B cell (primary cell): ENCODE measurements around the gene ADAMTS16. TPM values are rescaled to one million over a fixed set of nuclear protein-coding genes. Genes with fewer than 3 reads are reported as not detected.

Experiments
- ATAC-seq: fragments of 200-7000 bp; cut with Tn5 transposase; one replicate; pipeline ENCODE4 v1.10.0; 2021; ENCODE audit warnings: low read depth, mild to moderate bottlenecking, moderate number of reproducible peaks, moderate library complexity
- CTCF ChIA-PET: fragments of 350-600 bp; sonication (Branson Sonifier 250); formaldehyde crosslinking; loops from one replicate; lab custom pipeline; 2021; ENCODE audit warnings: antibody characterized with exemption, inconsistent platforms; lab: Charles Lee
- POLR2A ChIA-PET: fragments of 350-600 bp; sonication (Branson Sonifier 250); formaldehyde crosslinking; loops from one replicate; lab custom pipeline; 2021; ENCODE audit warnings: antibody characterized with exemption; lab: Charles Lee
- DNase-seq: peaks from one replicate; pipeline ENCODE4 v3.0.0; 2013
- H2AFZ ChIP-seq: 2 replicates; pipeline ENCODE4 v1.6.1; 2012; ENCODE audit warnings: mild to moderate bottlenecking, low read depth, low read length; ENCODE audit not compliant: insufficient read depth, poor library complexity, severe bottlenecking
- H3K27ac ChIP-seq, 2 donors: 1 replicate in 1 of 2; 2 replicates in 1 of 2; pipeline ENCODE4 v1.5.1; 2012 to 2013; ENCODE audit warnings: low read length in 2 of 2, mild to moderate bottlenecking in 2 of 2, moderate library complexity in 1 of 2
- H3K27me3 ChIP-seq, 4 experiments: fragments of 200-600 bp in 1 of 4; sonication (generic) in 1 of 4; replicated peaks in 1 of 4; 1 replicate in 2 of 4; 2 replicates in 2 of 4; pipeline versions ENCODE4 v1.6.1 to v1.7.0; 2013 to 2016; ENCODE audit warnings: low read length in 3 of 4, mild to moderate bottlenecking in 2 of 4, mixed read lengths in 1 of 4, moderate library complexity in 1 of 4; ENCODE audit not compliant: insufficient read depth in 4 of 4, control insufficient read depth in 3 of 4; ENCODE audit errors: control extremely low read depth in 1 of 4
- H3K36me3 ChIP-seq, 2 experiments: replicated peaks in 1 of 2; 1 replicate in 1 of 2; 2 replicates in 1 of 2; pipeline versions ENCODE4 v1.6.1 to v1.7.1; 2013; ENCODE audit warnings: low read length in 1 of 2; ENCODE audit not compliant: insufficient read depth in 2 of 2, control insufficient read depth in 1 of 2; ENCODE audit errors: control extremely low read depth in 1 of 2, extremely low read depth in 1 of 2
- H3K4me1 ChIP-seq, 2 donors: fragments of 200-600 bp in 1 of 2; sonication (generic) in 1 of 2; 1 replicate in 1 of 2; 2 replicates in 1 of 2; pipeline versions ENCODE4 v1.5.1 to v1.6.1; 2013 to 2017; ENCODE audit warnings: low read length in 2 of 2; ENCODE audit not compliant: control insufficient read depth in 2 of 2, insufficient read depth in 2 of 2
- H3K4me2 ChIP-seq: replicated peaks from 2 replicates; pipeline ENCODE3; 2012; ENCODE audit warnings: mild to moderate bottlenecking, low read depth, low read length; ENCODE audit not compliant: poor library complexity, severe bottlenecking
- H3K4me3 ChIP-seq, 5 experiments: fragments of 200-600 bp in 1 of 5; sonication (generic) in 1 of 5; 1 replicate in 3 of 5; 2 replicates in 2 of 5; pipeline versions ENCODE4 v1.5.1 to v1.7.0; 2011 to 2016; ENCODE audit warnings: low read length in 4 of 5, mild to moderate bottlenecking in 4 of 5, low read depth in 2 of 5, control low read depth in 1 of 5, moderate library complexity in 1 of 5; ENCODE audit not compliant: insufficient read depth in 1 of 5; ENCODE audit errors: control extremely low read depth in 1 of 5, extremely low read depth in 1 of 5
- H3K79me2 ChIP-seq: fragments of 200-600 bp; sonication (generic); one replicate; pipeline ENCODE4 v1.6.0; 2016; ENCODE audit warnings: low read length; ENCODE audit not compliant: control insufficient read depth, insufficient read depth
- H3K9ac ChIP-seq: fragments of 200-600 bp; sonication (generic); 2 replicates; pipeline ENCODE4 v1.6.1; 2017; ENCODE audit warnings: mild to moderate bottlenecking, low read length, moderate library complexity
- H3K9me3 ChIP-seq, 3 donors: one replicate each; pipeline versions ENCODE4 v1.6.1 to v1.7.1; 2013; ENCODE audit warnings: low read length in 2 of 3; ENCODE audit not compliant: control insufficient read depth in 2 of 3, insufficient read depth in 1 of 3; ENCODE audit errors: control extremely low read depth in 1 of 3
- H4K20me1 ChIP-seq: 2 replicates; pipeline ENCODE4 v1.6.0; 2012; ENCODE audit warnings: mild to moderate bottlenecking, low read length; ENCODE audit not compliant: insufficient read depth, control insufficient read depth, poor library complexity, severe bottlenecking
- H3K27ac Mint-ChIP-seq: one replicate; pipeline ENCODE4 v1.8.0; 2021; ENCODE audit warnings: mixed read lengths
- H3K27me3 Mint-ChIP-seq: one replicate; pipeline ENCODE4 v1.8.0; 2021; ENCODE audit warnings: mixed read lengths
- H3K4me1 Mint-ChIP-seq: one replicate; pipeline ENCODE4 v1.8.0; 2021; ENCODE audit warnings: mixed read lengths
- H3K4me3 Mint-ChIP-seq: one replicate; pipeline ENCODE4 v1.8.0; 2021; ENCODE audit warnings: mixed read lengths
- H3K9me3 Mint-ChIP-seq: one replicate; pipeline ENCODE4 v1.8.0; 2022; ENCODE audit warnings: mixed read lengths; ENCODE audit not compliant: insufficient read depth
- EZH2 ChIP-seq: IDR thresholded peaks from 2 replicates; pipeline ENCODE4 v1.6.1; 2012; ENCODE audit warnings: borderline replicate concordance, low read depth, mild to moderate bottlenecking, moderate library complexity, low read length; ENCODE audit not compliant: insufficient read depth, poor library complexity, severe bottlenecking
- WGBS: methylation state at CpG from one replicate; pipeline ENCODE4 v1.1.5; 2013; ENCODE audit warnings: missing lambda C conversion rate; ENCODE audit not compliant: insufficient coverage; 5-methylcytosine and 5-hydroxymethylcytosine counted together
- intact Hi-C: fragments of 100-400 bp; cut with micrococcal nuclease; formaldehyde crosslinking; loops from one replicate; pipeline ENCODE4 v1.10.0; 2022
- polyA plus RNA-seq: library from polyadenylated mRNA; depleted of rRNA; stranded (reverse); fragments of >200 nt; gene quantifications from 2 replicates; pipeline ENCODE4 v1.2.3, GENCODE V29; 2012
- total RNA-seq, 2 donors: library from RNA; stranded (reverse); fragments of 120-200 nt in 1 of 2; gene quantifications; 1 replicate in 1 of 2; 2 replicates in 1 of 2; pipeline versions ENCODE4 v1.2.3 to v1.2.4, GENCODE V29; 2013 to 2022
- TF ChIP-seq, protein P1 (sequence below): fragments of 200-600 bp; IDR thresholded peaks from one replicate; pipeline ENCODE4 v1.8.0; 2022; ENCODE audit warnings: antibody characterized with exemption, mild to moderate bottlenecking

Gene ADAMTS16
- total and polyA plus RNA-seq, 2 donors (not counting 1 experiment from before 2014, with no cell fraction given) = not detected

GRCh38 chr5:5360941-5361520, 220.9 kb downstream of the ADAMTS16 start:
- CTCF ChIA-PET = no interaction called here
- DNase-seq = no peak
- H3K4me3 ChIP-seq = no peak overlapping the region
- Mint-ChIP-seq H3K27me3 (no peaks in the 10 kb centered on the region), H3K4me3 (no peak overlapping the region), H3K4me1 (no peaks in the 10 kb centered on the region), H3K27ac (no peak overlapping the region), H3K9me3 (no peaks in the 10 kb centered on the region)
- no peaks in the 10 kb centered on the region for H4K20me1 ChIP-seq
- intact Hi-C loops = no loop called here
- H3K36me3 ChIP-seq = no peaks in the 10 kb centered on the region
- H3K27me3 ChIP-seq = no peaks in the 10 kb centered on the region
- TF ChIP-seq, protein P1, sequence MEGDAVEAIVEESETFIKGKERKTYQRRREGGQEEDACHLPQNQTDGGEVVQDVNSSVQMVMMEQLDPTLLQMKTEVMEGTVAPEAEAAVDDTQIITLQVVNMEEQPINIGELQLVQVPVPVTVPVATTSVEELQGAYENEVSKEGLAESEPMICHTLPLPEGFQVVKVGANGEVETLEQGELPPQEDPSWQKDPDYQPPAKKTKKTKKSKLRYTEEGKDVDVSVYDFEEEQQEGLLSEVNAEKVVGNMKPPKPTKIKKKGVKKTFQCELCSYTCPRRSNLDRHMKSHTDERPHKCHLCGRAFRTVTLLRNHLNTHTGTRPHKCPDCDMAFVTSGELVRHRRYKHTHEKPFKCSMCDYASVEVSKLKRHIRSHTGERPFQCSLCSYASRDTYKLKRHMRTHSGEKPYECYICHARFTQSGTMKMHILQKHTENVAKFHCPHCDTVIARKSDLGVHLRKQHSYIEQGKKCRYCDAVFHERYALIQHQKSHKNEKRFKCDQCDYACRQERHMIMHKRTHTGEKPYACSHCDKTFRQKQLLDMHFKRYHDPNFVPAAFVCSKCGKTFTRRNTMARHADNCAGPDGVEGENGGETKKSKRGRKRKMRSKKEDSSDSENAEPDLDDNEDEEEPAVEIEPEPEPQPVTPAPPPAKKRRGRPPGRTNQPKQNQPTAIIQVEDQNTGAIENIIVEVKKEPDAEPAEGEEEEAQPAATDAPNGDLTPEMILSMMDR = no peak
- no peak for TF ChIP-seq EZH2
- no peaks in the 10 kb centered on the region for H3K79me2 ChIP-seq
- no peak overlapping the region for H3K4me2 ChIP-seq
- H3K9me3 ChIP-seq = no peaks in the 10 kb centered on the region
- H2AFZ ChIP-seq = no peak overlapping the region
- no peaks in the 10 kb centered on the region for H3K4me1 ChIP-seq
- ATAC-seq = no peak
- POLR2A ChIA-PET = no interaction called here
- no peak overlapping the region for H3K9ac ChIP-seq
- WGBS = 88% methylated on average over 7 of the region's 10 CpGs
- no peak overlapping the region for H3K27ac ChIP-seq

DNA sequence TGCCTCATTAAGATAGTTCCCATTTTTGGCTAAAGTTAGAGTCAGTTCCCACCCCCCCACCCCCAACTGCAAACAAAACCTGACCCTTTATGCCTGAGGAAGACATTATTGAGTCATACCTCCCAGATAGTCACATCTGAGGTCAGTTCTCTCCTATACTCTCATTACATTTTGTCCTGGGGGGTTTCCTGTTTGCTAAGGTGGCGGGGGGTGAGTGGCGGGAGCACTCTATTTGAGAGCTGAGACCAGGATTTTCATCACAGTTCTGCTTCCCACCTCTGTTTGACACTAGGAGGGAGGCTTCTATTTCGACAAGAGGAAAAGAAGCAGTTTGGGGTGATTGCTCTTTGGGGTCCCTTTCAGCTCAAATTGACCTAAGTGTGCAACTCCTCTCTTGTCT, 222.9 kb downstream of the ADAMTS16 start:
- no peak overlapping the region for H3K27ac Mint-ChIP-seq
- DNase-seq = no peak
- H3K4me1 Mint-ChIP-seq = no peaks in the 10 kb centered on the region
- H3K4me2 ChIP-seq = no peak overlapping the region
- no peaks in the 10 kb centered on the region for H3K4me1 ChIP-seq
- H2AFZ ChIP-seq = no peak overlapping the region
- no peaks in the 10 kb centered on the region for H4K20me1 ChIP-seq
- no peak overlapping the region for H3K4me3 Mint-ChIP-seq
- ChIA-PET POLR2A (no interaction called here), CTCF (no interaction called here)
- H3K9me3 Mint-ChIP-seq = no peaks in the 10 kb centered on the region
- no peaks in the 10 kb centered on the region for H3K79me2 ChIP-seq
- H3K27me3 Mint-ChIP-seq = no peaks in the 10 kb centered on the region
- intact Hi-C loops = no loop called here
- H3K9ac ChIP-seq = no peak overlapping the region
- no peak overlapping the region for H3K27ac ChIP-seq
- ATAC-seq = no peak
- no peaks in the 10 kb centered on the region for H3K36me3 ChIP-seq
- no peaks in the 10 kb centered on the region for H3K27me3 ChIP-seq
- TF ChIP-seq EZH2 = no peak
- TF ChIP-seq, protein P1 = no peak
- WGBS = 88% methylated on average over 1 of the region's 3 CpGs
- no peaks in the 10 kb centered on the region for H3K9me3 ChIP-seq
- no peak overlapping the region for H3K4me3 ChIP-seq
